Stomach (tissue), 4 donors: ENCODE measurements around the gene UNC119B.

Experiments
- CTCF ChIP-seq, 7 experiments: fragments of 450-650 bp in 4 of 7; fragments of 200-600 bp in 3 of 7; sonication (generic) in 3 of 7; IDR thresholded peaks; one replicate each; pipeline ENCODE4 v1.5.1; 2016 to 2019; ENCODE audit warnings: antibody characterized with exemption in 7 of 7, control low read depth in 2 of 7, mild to moderate bottlenecking in 1 of 7
- POLR2A ChIP-seq, 4 donors: fragments of 450-650 bp; IDR thresholded peaks; one replicate each; pipeline ENCODE4 v1.6.1; 2016; ENCODE audit warnings: antibody characterized with exemption in 4 of 4, control low read depth in 2 of 4, mild to moderate bottlenecking in 1 of 4, moderate library complexity in 1 of 4

DNA sequence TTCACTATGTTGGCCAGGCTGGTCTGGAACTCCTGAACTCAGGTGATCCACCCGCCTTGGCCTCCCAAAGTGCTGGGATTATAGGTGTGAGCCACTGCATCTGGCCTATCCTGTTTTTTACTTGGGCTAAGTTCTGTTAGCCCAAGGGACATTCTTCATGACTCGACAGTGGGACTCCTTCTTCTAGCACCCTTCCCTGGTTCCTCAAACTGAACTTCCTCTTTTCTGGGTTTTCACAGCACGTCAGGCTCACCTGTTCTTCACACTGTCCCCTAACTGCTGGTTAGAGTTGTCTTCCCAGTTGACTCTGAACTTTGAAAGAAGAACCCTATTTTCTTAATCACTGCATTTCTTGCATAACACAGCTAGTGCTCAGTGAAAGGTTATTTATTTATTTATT lies 47.4 kb upstream of the UNC119B start:
- no peak for TF ChIP-seq POLR2A (IDR thresholded peaks at IDR 0.05)
- no peak for TF ChIP-seq CTCF (IDR thresholded peaks at IDR 0.05)
